Epidermal melanocyte (primary cell): ENCODE data around the gene AQP1.

ENCODE experiments used
- DNase-seq: peaks from one replicate; pipeline ENCODE4 v3.0.0; 2011; ENCODE audit warnings: low spot score; ENCODE audit not compliant: insufficient read length

AQP1 gene

GRCh38 chr7:30906014-30906413 is 5.6 kb upstream of the AQP1 start:
- DNase-seq: no peak

GRCh38 chr7:30906515-30907240 is 5.0 kb upstream of the AQP1 start:
- DNase-seq: no peak

DNA sequence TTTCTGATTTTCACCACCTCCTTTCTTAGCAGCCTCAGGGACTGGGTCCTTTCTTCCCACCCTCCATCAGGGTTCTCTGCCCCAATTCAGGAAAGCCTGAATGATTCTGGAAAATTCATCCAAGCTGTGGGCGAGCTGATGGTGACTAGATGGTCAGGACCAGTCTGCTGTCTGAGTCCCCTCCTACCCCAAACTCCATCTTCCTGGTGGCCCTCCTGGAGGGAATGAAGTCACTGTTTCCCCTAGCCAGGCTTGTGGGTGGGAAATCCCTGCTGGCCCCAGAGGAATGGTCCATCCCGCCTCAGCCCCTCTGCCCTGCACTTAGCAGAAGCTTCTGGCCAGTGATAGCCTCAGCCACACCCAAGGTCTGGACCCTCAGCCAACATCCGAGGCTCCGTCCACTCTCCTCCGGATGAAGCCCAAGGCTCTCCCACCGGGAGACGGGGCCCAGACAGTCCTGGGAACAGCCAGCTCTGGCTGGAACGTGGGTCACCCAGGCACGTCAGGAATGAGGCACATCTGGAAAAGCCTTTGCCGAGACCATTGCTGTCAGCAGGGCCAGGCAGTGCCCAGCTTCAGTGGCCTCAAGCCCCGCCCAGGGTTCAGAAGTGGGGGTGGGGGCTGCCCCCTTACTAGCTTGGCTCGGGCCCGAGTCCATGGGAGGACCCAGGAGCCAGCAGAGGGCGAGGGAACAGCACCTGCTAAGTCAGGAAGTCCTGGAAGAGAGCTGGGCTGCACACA is 4.0 kb upstream of the AQP1 start:
- no peak for DNase-seq

- no peak for DNase-seq
Observed at GRCh38 chr7:30908681-30909080, 3.0 kb upstream of the AQP1 start.

GRCh38 chr7:30909431-30909830 is 2.2 kb upstream of the AQP1 start:
- DNase-seq: no peak

DNA sequence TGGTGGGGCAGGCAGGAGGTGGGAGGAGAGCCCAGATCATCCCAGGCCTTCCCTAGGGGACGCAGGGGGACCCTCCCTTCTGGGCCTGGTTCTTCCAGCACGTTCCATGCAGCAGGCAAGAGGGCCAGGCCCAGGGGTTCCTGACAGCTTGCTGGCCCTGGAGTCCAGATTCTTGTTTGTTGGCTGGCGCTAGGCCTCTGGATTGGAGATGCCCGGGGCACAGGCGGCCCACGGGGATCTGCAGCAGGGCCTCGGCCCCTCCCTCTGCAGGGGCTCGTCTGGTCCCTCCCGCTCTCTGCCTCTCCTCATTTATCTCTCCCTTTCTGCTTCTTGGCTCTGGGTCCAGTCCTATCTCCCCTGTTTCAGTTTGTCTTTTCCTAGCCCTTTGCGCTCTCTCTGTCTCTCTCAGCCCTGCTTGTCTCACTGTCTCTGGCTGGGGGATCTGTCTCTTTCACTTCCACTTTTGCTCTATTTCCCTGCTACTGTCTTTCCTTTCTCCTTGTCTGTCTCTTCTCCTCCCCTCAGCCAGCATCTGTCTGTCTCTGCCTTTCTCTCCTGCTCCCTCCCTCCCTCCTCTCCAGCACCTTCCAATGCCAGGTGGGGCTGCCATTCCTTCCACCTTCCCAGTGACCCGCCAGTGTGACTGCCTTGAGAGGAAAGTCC is 1.1 kb upstream of the AQP1 start:
- no peak for DNase-seq

DNA sequence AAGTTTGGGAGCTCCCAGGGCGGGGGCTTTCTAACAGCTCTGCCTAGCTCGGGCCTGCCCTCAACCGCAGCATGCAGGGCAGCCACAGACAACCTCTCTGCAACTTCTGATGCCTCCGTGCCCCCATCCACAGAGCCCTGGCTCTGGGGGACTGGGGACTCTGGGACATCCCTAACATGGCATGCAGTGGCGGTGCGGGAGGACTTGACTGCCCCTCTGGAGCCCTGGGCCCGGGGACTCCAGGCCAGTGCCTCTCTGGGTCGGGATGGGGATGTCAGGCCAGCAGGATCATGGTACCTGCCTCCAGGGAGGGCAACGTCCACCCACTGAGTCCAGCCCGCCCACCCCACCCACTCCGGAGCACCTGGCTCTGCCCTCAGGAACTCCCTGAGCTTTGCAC is 520 bp upstream of the AQP1 start:
- no peak for DNase-seq

DNA sequence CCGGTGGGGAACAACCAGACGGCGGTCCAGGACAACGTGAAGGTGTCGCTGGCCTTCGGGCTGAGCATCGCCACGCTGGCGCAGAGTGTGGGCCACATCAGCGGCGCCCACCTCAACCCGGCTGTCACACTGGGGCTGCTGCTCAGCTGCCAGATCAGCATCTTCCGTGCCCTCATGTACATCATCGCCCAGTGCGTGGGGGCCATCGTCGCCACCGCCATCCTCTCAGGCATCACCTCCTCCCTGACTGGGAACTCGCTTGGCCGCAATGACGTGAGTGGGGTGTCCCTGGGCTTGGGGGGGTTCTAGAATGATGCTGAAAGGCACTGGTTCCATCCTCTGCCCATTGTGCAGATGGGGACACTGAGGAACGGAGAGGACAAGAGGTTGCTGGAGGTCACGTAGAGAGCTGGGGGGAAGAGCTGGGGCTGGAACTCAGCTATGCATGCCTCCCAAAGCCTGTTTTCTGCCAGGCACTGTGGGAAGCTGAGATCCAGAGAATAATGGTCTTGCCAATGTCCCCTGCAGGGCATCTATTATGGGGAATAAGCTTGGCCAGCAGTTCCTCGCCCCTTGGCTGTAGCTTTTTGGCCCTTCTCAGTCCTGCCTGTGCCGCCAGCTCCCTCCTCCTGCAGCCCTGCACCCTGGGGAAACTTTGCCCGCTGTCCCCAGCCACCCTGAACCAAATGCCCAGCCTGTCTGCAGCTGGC is 523 bp downstream of the AQP1 start:
- no peak for DNase-seq

- no peak for DNase-seq
Observed at GRCh38 chr7:30912731-30912985, 1.0 kb downstream of the AQP1 start.

DNA sequence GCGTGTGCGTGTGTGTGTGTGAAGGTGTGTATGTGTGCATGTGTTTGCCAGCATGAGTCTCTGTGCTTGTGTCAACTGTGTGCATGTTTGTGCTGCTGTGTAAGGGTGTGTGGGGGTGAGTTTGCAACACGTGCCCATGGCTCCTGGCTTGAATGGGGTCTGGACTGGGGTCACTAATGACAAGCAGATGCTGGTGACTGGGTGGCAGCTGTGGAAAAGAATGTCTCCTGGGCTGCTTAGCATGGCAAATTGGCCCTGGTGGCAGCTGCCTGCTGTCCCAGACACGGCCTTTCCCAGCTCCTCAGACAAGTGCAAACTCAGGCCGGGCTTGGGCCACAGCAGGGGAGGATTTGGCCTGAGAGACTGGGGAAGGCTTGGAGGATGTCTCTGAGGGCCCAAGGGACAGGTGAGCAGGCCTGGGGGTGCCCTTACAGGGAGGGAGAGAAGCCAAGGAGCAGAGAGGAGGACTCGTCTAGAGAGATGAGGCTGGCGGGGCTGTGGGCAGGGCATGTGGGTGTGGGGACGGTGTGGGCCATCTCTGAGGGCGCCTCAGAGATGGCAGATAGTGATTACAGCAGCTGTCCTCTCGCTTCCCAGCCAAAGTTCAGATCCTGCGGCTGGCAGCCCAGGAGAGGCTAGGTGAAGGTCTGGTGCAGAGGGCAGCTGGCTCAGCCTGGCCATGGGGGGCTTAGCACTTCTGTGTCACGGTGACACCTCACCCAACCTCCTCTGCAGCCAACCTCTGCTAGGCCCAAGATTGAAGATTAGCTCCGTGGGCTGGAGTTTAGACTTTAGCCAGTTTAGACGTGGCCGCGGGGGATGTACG is 1.5 kb downstream of the AQP1 start:
- no peak for DNase-seq

- no peak for DNase-seq
Observed at GRCh38 chr7:30913821-30914515, 2.3 kb downstream of the AQP1 start.

DNA sequence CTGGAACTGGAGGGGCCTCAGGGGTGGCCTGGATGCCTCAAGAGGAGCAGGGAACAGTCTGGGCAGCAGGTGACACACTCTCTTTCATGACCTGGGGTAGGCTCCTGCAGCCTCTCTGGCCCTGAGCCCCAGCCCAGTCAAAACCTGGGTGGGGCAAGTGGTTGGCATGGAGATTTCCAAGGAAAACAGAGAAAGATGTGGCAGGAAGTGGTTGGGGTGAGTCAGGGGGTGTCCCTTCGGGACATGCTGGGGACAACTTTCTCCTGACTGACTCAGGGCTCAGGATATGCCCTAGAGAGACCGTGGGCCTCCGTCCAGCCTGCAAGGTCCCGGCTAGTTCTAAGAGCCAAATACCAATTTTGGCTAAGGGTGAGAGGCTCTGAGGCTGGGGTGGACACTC is 2.9 kb downstream of the AQP1 start:
- peak; percentile 40 for DNase-seq

GRCh38 chr7:30915005-30915601 is 3.5 kb downstream of the AQP1 start:
- no peak for DNase-seq

DNA sequence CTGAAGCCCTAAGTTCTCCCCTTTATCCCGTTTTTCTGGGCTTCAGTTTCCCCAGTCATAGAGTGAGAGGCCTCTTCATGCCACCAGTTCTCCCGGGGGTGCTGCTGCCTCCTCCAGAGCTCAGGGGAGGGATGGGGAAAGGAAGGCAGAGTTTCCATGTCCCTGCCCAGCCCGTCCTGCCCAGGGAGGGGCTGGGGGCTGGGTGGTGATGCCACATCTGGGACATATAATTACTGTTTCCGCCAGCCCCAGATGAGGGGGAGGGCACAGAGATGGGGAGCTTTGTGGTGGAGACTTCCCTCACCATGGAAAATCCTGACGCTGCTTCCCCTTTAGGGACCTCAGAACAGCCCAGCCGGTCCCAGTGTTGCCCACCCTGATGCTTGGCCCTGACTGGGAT is 4.1 kb downstream of the AQP1 start:
- no peak for DNase-seq

GRCh38 chr7:30916255-30916654 is 4.6 kb downstream of the AQP1 start:
- no peak for DNase-seq

DNA sequence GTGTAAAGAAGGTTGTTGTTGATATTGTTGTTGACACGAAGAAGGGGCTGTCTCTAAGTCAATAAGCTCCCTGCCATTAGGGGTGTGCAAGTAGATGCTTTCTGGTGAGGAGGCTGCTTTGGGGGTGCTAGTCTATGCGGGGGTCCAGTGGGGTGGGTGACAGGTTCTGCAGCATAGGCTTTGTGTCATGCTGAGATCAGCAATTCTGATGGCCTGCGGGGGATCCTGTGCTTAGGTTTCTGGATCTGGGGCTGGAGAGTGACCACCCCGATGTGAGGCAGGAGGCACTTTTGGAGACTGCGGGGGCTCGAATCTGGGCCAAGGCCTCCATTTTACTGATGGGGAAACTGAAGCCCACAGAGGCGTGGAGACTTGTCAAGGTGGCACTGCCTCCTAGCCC is 5.1 kb downstream of the AQP1 start:
- no peak for DNase-seq

- DNase-seq: no peak
Observed at GRCh38 chr7:30917216-30917893, 5.7 kb downstream of the AQP1 start.

DNA sequence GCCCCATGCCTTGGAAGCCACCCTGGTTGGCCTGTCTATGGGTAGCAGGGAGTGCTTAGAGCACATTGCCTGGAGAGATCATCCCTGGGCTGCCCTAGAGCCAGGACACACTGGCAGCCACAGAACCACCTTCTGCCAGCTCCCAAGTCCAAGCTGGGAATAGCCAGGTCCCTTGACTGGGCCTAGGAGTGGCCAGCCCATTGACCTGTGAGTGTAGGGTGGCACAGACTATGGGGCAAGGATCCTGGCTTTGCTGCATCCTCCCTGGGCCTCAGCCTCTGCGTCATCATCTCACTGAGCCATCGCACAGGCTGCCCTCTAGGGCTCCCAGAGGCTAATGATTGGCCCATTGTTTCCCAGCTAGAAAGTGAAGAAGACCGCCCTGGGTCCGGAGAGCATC is 7.0 kb downstream of the AQP1 start:
- DNase-seq: no peak

DNA sequence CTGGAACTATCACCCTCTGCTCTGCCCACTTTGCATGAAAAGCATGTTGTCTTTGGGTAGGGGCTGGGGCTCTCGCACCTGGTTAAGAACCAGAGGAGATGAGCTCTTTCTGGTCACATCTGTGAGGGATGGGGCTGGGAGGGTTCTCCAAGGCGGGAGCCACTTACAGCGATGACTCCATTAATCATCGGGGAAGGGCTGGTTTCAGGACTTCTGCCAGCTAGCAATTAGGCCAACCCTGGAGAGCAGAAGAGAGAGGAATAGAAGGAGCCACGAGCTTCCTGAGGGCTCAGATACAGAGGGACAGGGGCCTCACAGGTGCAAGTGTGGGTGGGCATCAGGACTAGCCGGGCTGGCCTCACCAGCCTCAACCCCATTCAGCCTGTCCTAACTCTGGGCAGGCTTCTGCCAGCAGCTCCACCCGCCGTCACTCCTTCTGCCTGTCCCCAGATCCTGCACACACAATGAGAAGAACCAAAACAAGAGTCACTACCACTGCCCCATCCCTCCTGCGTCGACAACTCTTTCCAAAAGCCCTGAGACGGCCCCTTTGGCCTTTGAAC is 8.4 kb downstream of the AQP1 start:
- no peak for DNase-seq
